ENCODE measurements around the gene PSD2. TPM values are rescaled to one million over a fixed set of nuclear protein-coding genes. Genes with fewer than 3 reads are reported as not detected.

PSD2 gene
- total and polyA plus RNA-seq, 4 donors = 0.05 TPM; not detected in 3

DNA sequence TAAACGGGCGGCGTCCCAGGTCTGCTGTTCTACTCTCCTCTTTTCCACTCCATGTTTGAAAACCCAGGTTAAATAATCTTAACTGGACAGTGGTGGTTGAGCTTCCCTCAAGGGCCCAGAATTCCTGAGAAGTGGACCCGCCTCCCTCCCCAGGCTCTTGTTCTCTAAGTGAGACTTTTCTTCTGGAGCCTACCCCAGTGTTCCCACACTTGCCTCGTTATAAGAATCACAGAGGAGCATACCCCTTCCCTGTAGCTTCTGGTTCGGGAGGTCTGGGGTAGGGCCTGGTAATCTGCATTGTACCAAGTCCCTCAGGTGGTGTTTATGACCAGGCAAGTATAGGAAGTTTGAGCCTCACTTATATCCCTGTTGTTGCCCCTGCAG is 12.0 kb downstream of the PSD2 start:
- H3K4me3 ChIP-seq (ENCODE audit: low read depth in 1 of 3, low read length in 3 of 3) = no peak overlapping the region
- H3K9ac ChIP-seq (ENCODE audit: low read depth in 1 of 2, low read length in 2 of 2) = no peak overlapping the region
- WGBS = 79% methylated on average over 6 of the region's 6 CpGs
- H3K9me3 ChIP-seq (ENCODE audit: control insufficient read depth in 4 of 4, low read length in 3 of 4) = no peaks in the 10 kb centered on the region
- DNase-seq (ENCODE audit: low spot score) = no peak
- no peaks in the 10 kb centered on the region for H3K36me3 ChIP-seq (ENCODE audit: control insufficient read depth in 4 of 4, insufficient read depth in 3 of 4, low read depth in 1 of 4, low read length in 3 of 4)
- no peaks in the 10 kb centered on the region for H3K4me1 ChIP-seq (ENCODE audit: control insufficient read depth in 4 of 4, insufficient read depth in 4 of 4, low read length in 3 of 4)
- H3K27me3 ChIP-seq (ENCODE audit: control insufficient read depth in 4 of 4, insufficient read depth in 4 of 4, low read length in 3 of 4) = no peaks in the 10 kb centered on the region
- TF ChIP-seq HNF4G (IDR thresholded peaks at IDR 0.05) (no peak), JUND (IDR thresholded peaks at IDR 0.05) (no peak), RXRA (IDR thresholded peaks at IDR 0.05) (no peak), EGR1 (IDR thresholded peaks at IDR 0.05; ENCODE audit: low read depth in 2 of 2) (no peak), SP1 (IDR thresholded peaks at IDR 0.05) (no peak), RAD21 (IDR thresholded peaks at IDR 0.05) (no peak), FOXA2 (IDR thresholded peaks at IDR 0.05) (no peak), HNF4A (conservative IDR thresholded peaks at IDR 0.05) (no peak), FOXA1 (IDR thresholded peaks at IDR 0.05) (no peak), GABPA (IDR thresholded peaks at IDR 0.05 in 1 of 2, conservative IDR thresholded peaks at IDR 0.05 in 1 of 2) (no peak), YY1 (IDR thresholded peaks at IDR 0.05) (no peak)
- TF ChIP-seq, protein P1, sequence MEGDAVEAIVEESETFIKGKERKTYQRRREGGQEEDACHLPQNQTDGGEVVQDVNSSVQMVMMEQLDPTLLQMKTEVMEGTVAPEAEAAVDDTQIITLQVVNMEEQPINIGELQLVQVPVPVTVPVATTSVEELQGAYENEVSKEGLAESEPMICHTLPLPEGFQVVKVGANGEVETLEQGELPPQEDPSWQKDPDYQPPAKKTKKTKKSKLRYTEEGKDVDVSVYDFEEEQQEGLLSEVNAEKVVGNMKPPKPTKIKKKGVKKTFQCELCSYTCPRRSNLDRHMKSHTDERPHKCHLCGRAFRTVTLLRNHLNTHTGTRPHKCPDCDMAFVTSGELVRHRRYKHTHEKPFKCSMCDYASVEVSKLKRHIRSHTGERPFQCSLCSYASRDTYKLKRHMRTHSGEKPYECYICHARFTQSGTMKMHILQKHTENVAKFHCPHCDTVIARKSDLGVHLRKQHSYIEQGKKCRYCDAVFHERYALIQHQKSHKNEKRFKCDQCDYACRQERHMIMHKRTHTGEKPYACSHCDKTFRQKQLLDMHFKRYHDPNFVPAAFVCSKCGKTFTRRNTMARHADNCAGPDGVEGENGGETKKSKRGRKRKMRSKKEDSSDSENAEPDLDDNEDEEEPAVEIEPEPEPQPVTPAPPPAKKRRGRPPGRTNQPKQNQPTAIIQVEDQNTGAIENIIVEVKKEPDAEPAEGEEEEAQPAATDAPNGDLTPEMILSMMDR (IDR thresholded peaks at IDR 0.05; ENCODE audit: low read depth, low read length, missing input control) = no peak
- TF ChIP-seq, protein P2, sequence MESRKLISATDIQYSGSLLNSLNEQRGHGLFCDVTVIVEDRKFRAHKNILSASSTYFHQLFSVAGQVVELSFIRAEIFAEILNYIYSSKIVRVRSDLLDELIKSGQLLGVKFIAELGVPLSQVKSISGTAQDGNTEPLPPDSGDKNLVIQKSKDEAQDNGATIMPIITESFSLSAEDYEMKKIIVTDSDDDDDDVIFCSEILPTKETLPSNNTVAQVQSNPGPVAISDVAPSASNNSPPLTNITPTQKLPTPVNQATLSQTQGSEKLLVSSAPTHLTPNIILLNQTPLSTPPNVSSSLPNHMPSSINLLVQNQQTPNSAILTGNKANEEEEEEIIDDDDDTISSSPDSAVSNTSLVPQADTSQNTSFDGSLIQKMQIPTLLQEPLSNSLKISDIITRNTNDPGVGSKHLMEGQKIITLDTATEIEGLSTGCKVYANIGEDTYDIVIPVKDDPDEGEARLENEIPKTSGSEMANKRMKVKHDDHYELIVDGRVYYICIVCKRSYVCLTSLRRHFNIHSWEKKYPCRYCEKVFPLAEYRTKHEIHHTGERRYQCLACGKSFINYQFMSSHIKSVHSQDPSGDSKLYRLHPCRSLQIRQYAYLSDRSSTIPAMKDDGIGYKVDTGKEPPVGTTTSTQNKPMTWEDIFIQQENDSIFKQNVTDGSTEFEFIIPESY (IDR thresholded peaks at IDR 0.05) = no peak
- TF ChIP-seq, protein P3, sequence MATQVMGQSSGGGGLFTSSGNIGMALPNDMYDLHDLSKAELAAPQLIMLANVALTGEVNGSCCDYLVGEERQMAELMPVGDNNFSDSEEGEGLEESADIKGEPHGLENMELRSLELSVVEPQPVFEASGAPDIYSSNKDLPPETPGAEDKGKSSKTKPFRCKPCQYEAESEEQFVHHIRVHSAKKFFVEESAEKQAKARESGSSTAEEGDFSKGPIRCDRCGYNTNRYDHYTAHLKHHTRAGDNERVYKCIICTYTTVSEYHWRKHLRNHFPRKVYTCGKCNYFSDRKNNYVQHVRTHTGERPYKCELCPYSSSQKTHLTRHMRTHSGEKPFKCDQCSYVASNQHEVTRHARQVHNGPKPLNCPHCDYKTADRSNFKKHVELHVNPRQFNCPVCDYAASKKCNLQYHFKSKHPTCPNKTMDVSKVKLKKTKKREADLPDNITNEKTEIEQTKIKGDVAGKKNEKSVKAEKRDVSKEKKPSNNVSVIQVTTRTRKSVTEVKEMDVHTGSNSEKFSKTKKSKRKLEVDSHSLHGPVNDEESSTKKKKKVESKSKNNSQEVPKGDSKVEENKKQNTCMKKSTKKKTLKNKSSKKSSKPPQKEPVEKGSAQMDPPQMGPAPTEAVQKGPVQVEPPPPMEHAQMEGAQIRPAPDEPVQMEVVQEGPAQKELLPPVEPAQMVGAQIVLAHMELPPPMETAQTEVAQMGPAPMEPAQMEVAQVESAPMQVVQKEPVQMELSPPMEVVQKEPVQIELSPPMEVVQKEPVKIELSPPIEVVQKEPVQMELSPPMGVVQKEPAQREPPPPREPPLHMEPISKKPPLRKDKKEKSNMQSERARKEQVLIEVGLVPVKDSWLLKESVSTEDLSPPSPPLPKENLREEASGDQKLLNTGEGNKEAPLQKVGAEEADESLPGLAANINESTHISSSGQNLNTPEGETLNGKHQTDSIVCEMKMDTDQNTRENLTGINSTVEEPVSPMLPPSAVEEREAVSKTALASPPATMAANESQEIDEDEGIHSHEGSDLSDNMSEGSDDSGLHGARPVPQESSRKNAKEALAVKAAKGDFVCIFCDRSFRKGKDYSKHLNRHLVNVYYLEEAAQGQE (IDR thresholded peaks at IDR 0.05) = no peak
- TF ChIP-seq, protein P4, sequence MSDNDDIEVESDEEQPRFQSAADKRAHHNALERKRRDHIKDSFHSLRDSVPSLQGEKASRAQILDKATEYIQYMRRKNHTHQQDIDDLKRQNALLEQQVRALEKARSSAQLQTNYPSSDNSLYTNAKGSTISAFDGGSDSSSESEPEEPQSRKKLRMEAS (IDR thresholded peaks at IDR 0.05) = no peak
- TF ChIP-seq, protein P5, sequence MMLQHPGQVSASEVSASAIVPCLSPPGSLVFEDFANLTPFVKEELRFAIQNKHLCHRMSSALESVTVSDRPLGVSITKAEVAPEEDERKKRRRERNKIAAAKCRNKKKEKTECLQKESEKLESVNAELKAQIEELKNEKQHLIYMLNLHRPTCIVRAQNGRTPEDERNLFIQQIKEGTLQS (IDR thresholded peaks at IDR 0.05) = no peak
- no peak overlapping the region for H3K27ac ChIP-seq (ENCODE audit: low read depth in 1 of 2, low read length in 2 of 2)
